Stomach (tissue), 9 donors: ENCODE results near the gene PLCG2. TPM values are rescaled to one million over a fixed set of nuclear protein-coding genes. Genes with fewer than 3 reads are reported as not detected.
"Not testable (repeated sequence)": the region's sequence is repeated elsewhere in the genome, so short reads cannot be mapped to it uniquely, and the experiment has no call there.

Source experiments
- DNase-seq, 2 donors: peaks; one replicate each; pipeline versions ENCODE4 v3.0.0 to v3.0.0-alpha.2; 2013 to 2019
- H3K27ac ChIP-seq, 5 donors: fragments of 200-600 bp in 4 of 5; sonication (generic) in 4 of 5; one replicate each; pipeline ENCODE4 v1.5.1; 2013 to 2019; ENCODE audit warnings: mild to moderate bottlenecking in 1 of 5, moderate library complexity in 1 of 5
- H3K27me3 ChIP-seq, 3 donors: fragments of 200-600 bp; sonication (generic); one replicate each; pipeline ENCODE4 v1.5.1; 2017 to 2019; ENCODE audit warnings: mixed run types in 1 of 3
- H3K36me3 ChIP-seq, 4 donors: fragments of 200-600 bp; sonication (generic); 1 replicate in 3 of 4; 2 replicates in 1 of 4; pipeline ENCODE4 v1.5.1; 2016 to 2019
- H3K4me1 ChIP-seq, 4 donors: fragments of 200-600 bp; sonication (generic); one replicate each; pipeline ENCODE4 v1.5.1; 2016 to 2019
- H3K4me3 ChIP-seq, 4 donors: fragments of 200-600 bp; sonication (generic) in 3 of 4; one replicate each; pipeline ENCODE4 v1.5.1; 2016 to 2019; ENCODE audit warnings: mild to moderate bottlenecking in 1 of 4
- H3K9me3 ChIP-seq, 4 donors: fragments of 200-600 bp; sonication (generic); one replicate each; pipeline ENCODE4 v1.5.1; 2016 to 2019
- EP300 ChIP-seq: sonication (generic); formaldehyde crosslinking; IDR thresholded peaks from one replicate; pipeline ENCODE4 v1.6.1; 2017; ENCODE audit warnings: antibody characterized with exemption
- POLR2A ChIP-seq, 4 donors: fragments of 450-650 bp; IDR thresholded peaks; one replicate each; pipeline ENCODE4 v1.6.1; 2016; ENCODE audit warnings: antibody characterized with exemption in 4 of 4, control low read depth in 2 of 4, mild to moderate bottlenecking in 1 of 4, moderate library complexity in 1 of 4
- POLR2AphosphoS5 ChIP-seq, 3 donors: sonication (generic); formaldehyde crosslinking; IDR thresholded peaks; one replicate each; pipeline ENCODE4 v1.6.1; 2016; ENCODE audit warnings: antibody characterized with exemption in 3 of 3
- WGBS, 5 donors: extraction: QIAGEN DNeasy Blood & Tissue Kit in 3 of 5; methylation state at CpG; one replicate each; pipeline versions ENCODE4 v1.1.5 to v1.1.7; 2013 to 2018; 5-methylcytosine and 5-hydroxymethylcytosine counted together
- intact Hi-C: fragments of 100-400 bp; cut with DNase I; formaldehyde crosslinking; loops from one replicate; pipeline ENCODE4 v1.15.1; 2023; ENCODE audit warnings: low total_unique reads
- polyA plus RNA-seq, 3 donors: library from polyadenylated mRNA; stranded (reverse); fragments of 200-250 nt; gene quantifications; one replicate each; pipeline ENCODE4 v1.2.3, GENCODE V29; 2013
- total RNA-seq, 5 donors: library from RNA; depleted of rRNA; stranded (reverse); fragments of >200 nt; gene quantifications; one replicate each; pipeline versions ENCODE4 v1.1.0 to v1.2.3, GENCODE V29; 2014 to 2016
- TF ChIP-seq, protein P1 (sequence below), 7 experiments: fragments of 450-650 bp in 4 of 7; fragments of 200-600 bp in 3 of 7; sonication (generic) in 3 of 7; IDR thresholded peaks; one replicate each; pipeline ENCODE4 v1.5.1; 2016 to 2019; ENCODE audit warnings: antibody characterized with exemption in 7 of 7, control low read depth in 2 of 7, mild to moderate bottlenecking in 1 of 7
- donor health status: healthy with polysubstance abuse.
- donor health status: Bipolar disorder and iron deficiency.
- donor health status: healthy.

PLCG2 gene
- total and polyA plus RNA-seq, 8 donors = 0.87 to 68.5 (median 11.1) TPM

DNA sequence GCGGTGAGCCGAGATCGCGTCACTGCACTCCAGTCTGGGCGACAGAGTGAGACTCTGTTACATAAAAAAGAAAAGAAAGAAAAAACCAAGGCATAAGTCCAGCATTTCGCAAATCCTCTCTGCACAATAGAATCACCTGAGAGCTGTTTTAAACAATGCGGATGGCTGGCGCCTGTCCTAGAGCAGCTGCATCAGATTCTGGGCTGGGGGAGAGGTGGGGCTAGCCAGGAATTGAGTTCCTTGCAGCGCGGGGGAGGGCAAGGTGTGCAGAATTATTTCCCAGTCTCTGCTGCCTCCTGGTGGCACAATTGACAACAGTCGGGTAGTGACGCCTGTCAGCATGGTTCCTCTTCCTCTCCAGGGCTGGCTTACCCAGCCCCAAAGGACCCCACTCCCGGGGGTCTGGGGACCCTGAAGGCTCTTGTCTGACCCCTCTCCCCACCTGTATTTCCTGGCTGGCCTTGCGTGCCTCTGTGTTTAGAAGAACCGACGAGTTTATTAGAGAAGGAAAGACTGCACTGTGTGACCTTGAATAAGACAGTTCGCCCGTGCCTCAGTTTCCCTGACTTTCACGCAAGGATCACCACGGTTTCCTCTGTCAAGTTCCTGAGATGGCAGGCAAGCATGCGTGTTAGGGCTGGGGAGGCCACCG is 41.1 kb upstream of the PLCG2 start:
- intact Hi-C loops = no loop called here
- H3K9me3 ChIP-seq = no peaks in the 10 kb centered on the region
- DNase-seq = peak; percentile 92 to 93
- 6 to 12% (median 9%) methylated on average over 17 to 22 of the region's 22 CpGs for WGBS, 5 donors
- H3K36me3 ChIP-seq = no peaks in the 10 kb centered on the region
- no peaks in the 10 kb centered on the region for H3K27me3 ChIP-seq
- peaks cover 3 to 14% (median 12%) of the 10 kb centered on the region in 4 donors for H3K4me1 ChIP-seq
- peak overlapping the region in 3 of 5 donors; percentile 62 to 71 (median 69) for H3K27ac ChIP-seq
- TF ChIP-seq, protein P1, sequence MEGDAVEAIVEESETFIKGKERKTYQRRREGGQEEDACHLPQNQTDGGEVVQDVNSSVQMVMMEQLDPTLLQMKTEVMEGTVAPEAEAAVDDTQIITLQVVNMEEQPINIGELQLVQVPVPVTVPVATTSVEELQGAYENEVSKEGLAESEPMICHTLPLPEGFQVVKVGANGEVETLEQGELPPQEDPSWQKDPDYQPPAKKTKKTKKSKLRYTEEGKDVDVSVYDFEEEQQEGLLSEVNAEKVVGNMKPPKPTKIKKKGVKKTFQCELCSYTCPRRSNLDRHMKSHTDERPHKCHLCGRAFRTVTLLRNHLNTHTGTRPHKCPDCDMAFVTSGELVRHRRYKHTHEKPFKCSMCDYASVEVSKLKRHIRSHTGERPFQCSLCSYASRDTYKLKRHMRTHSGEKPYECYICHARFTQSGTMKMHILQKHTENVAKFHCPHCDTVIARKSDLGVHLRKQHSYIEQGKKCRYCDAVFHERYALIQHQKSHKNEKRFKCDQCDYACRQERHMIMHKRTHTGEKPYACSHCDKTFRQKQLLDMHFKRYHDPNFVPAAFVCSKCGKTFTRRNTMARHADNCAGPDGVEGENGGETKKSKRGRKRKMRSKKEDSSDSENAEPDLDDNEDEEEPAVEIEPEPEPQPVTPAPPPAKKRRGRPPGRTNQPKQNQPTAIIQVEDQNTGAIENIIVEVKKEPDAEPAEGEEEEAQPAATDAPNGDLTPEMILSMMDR (IDR thresholded peaks at IDR 0.05) = peak in 5 of 7 experiments; percentile 72 to 95 (median 85)
- TF ChIP-seq POLR2AphosphoS5 (IDR thresholded peaks at IDR 0.05) (peak in 1 of 3 donors; percentile 54), POLR2A (IDR thresholded peaks at IDR 0.05) (no peak)
- H3K4me3 ChIP-seq = peak overlapping the region; percentile 19 to 36 (median 28)

DNA sequence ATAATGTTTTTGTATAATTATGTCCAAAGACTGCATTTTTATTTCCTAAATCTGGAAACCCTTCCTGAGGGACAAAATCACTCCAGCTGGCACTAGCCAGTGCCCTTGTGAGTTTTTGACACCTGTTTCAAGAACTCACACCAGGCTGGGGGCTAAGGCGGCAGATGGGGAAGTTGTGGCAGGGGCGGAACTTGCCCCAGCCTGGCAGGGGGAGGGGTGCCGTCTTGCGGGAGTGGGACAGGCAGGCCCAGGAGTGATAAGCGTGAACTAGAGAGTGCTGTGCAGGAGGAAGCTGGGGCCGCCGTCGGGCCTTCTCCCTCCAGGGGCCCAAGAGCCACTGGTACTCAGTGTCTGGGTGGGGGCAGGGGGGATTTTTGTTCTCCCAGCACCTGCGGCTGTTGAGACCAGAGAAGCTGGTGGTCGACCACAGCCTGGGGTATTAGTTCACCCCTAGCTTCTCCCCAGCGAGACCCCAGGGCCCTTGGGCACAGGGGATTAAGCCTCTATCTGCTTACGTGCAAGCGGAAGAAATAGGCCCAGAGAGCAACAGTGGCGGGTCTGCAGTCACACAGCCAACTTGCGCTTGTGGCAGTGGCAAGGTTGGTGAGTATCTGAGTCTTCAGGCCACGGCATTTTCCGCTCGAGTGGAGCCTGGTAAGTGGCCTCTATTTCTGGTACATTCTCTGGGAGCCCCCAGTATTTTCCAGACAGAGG is 40.2 kb upstream of the PLCG2 start:
- TF ChIP-seq, protein P1 (IDR thresholded peaks at IDR 0.05) = no peak
- no peak for TF ChIP-seq POLR2A (IDR thresholded peaks at IDR 0.05)
- no peak for TF ChIP-seq POLR2AphosphoS5 (IDR thresholded peaks at IDR 0.05)
- TF ChIP-seq EP300 = no peak
- Histone ChIP-seq H3K27ac (peak overlapping the region in 2 of 5 donors; percentile 62 to 69), H3K9me3 (no peaks in the 10 kb centered on the region), H3K4me3 (no peak overlapping the region), H3K27me3 (no peaks in the 10 kb centered on the region), H3K36me3 (no peaks in the 10 kb centered on the region), H3K4me1 (peaks cover 3 to 14% (median 12%) of the 10 kb centered on the region in 4 donors)
- intact Hi-C loops = no loop called here
- peak; percentile 44 to 54 for DNase-seq
- 68 to 73% (median 70%) methylated on average over 11 to 18 of the region's 18 CpGs for WGBS, 5 donors

DNA sequence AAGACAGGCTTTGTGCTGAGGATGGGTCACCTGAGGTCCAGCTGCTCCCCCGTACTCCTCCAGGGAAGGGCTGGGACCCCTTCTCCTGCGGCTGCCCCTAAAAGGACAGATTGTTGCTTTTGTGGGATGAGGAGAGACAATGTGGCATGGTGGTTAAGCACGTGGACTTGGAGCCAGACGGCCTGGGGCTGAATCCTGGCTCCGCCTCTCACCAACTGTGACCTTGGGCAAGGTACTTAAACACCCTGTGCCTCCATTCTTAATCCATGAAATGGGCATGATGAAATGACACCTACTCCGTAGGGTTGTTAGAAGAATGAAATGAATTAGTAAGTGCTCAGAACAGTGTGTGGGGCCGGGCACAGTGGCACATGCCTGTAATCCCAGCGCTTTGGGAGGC is 39.6 kb upstream of the PLCG2 start:
- Histone ChIP-seq H3K27me3 (no peaks in the 10 kb centered on the region), H3K4me3 (no peak overlapping the region), H3K4me1 (peaks cover 3 to 14% (median 12%) of the 10 kb centered on the region in 4 donors), H3K9me3 (no peaks in the 10 kb centered on the region), H3K27ac (peak overlapping the region in 2 of 5 donors; percentile 62 to 69), H3K36me3 (no peaks in the 10 kb centered on the region)
- 81 to 91% (median 87%) methylated on average over 8 of the region's 8 CpGs for WGBS, 5 donors
- intact Hi-C loops = no loop called here
- TF ChIP-seq EP300 = no peak
- TF ChIP-seq POLR2AphosphoS5 (IDR thresholded peaks at IDR 0.05) = no peak
- TF ChIP-seq, protein P1 (IDR thresholded peaks at IDR 0.05) = no peak
- no peak for TF ChIP-seq POLR2A (IDR thresholded peaks at IDR 0.05)
- DNase-seq = no peak

GRCh38 chr16:81740169-81740568 is 38.9 kb upstream of the PLCG2 start:
- DNase-seq = no peak
- Histone ChIP-seq H3K36me3 (no peaks in the 10 kb centered on the region), H3K4me3 (no peak overlapping the region), H3K4me1 (peaks cover 3 to 14% (median 12%) of the 10 kb centered on the region in 4 donors), H3K9me3 (no peaks in the 10 kb centered on the region), H3K27me3 (no peaks in the 10 kb centered on the region), H3K27ac (no peak overlapping the region)
- 67 to 82% (median 74%) methylated on average over 8 of the region's 8 CpGs for WGBS, 5 donors
- TF ChIP-seq EP300 (no peak), POLR2AphosphoS5 (IDR thresholded peaks at IDR 0.05) (no peak), POLR2A (IDR thresholded peaks at IDR 0.05) (no peak)
- TF ChIP-seq, protein P1 (IDR thresholded peaks at IDR 0.05) = no peak
- intact Hi-C loops = no loop called here

- DNase-seq, H3K27me3 ChIP-seq, H3K27ac ChIP-seq, intact Hi-C loops, H3K9me3 ChIP-seq, H3K36me3 ChIP-seq, H3K4me3 ChIP-seq: not testable (repeated sequence)
- 78 to 92% (median 88%) methylated on average over 6 of the region's 6 CpGs for WGBS, 5 donors
- H3K4me1 ChIP-seq = peaks cover 6 to 23% (median 18%) of the 10 kb centered on the region in 4 donors
Measured at GRCh38 chr16:81741430-81741770, 37.7 kb upstream of the PLCG2 start.
